Activated CD8-positive, alpha-beta T cell treated with anti-CD3 and anti-CD28 coated beads, Interleukin-2, amount 10 ng/mL, durations not matched to agents 7 days and 5 days (primary cell): Measurements from ENCODE around the gene ZNF469. TPM values are rescaled to one million over a fixed set of nuclear protein-coding genes. Genes with fewer than 3 reads are reported as not detected.

Experiments used
- ATAC-seq: fragments of 150-1000 bp; cut with Tn5 transposase; one replicate; pipeline ENCODE4 v1.10.0; 2021; ENCODE audit warnings: moderate library complexity
- CTCF ChIA-PET: fragments of 350-600 bp; sonication (Branson Sonifier 250); formaldehyde crosslinking; loops from one replicate; lab custom pipeline; 2021; ENCODE audit warnings: antibody characterized with exemption; lab: Charles Lee
- POLR2A ChIA-PET: fragments of 350-600 bp; sonication (Branson Sonifier 250); formaldehyde crosslinking; loops from one replicate; lab custom pipeline; 2021; ENCODE audit warnings: antibody characterized with exemption; lab: Charles Lee
- DNase-seq: peaks from one replicate; pipeline ENCODE4 v3.0.0-alpha.2; 2020
- H3K27ac Mint-ChIP-seq: one replicate; pipeline ENCODE4 v1.8.0; 2021; ENCODE audit warnings: mild to moderate bottlenecking, mixed read lengths
- H3K27me3 Mint-ChIP-seq: one replicate; pipeline ENCODE4 v1.8.0; 2021; ENCODE audit warnings: low read depth, mixed read lengths
- H3K36me3 Mint-ChIP-seq: one replicate; pipeline ENCODE4 v1.8.0; 2021; ENCODE audit warnings: low read depth, mixed read lengths
- H3K4me1 Mint-ChIP-seq: one replicate; pipeline ENCODE4 v1.8.0; 2021; ENCODE audit warnings: low read depth, mixed read lengths
- H3K4me3 Mint-ChIP-seq: one replicate; pipeline ENCODE4 v1.8.0; 2021; ENCODE audit warnings: mild to moderate bottlenecking, mixed read lengths
- H3K9me3 Mint-ChIP-seq: one replicate; pipeline ENCODE4 v1.8.0; 2022; ENCODE audit warnings: mixed read lengths; ENCODE audit not compliant: insufficient read depth
- total RNA-seq, 2 experiments: library from RNA; stranded (reverse); gene quantifications; one replicate each; pipeline ENCODE4 v1.2.3, GENCODE V29; 2021

The ZNF469 gene
- total RNA-seq, 2 experiments from 2014 or later, result 0.66 to 0.83 TPM

DNA sequence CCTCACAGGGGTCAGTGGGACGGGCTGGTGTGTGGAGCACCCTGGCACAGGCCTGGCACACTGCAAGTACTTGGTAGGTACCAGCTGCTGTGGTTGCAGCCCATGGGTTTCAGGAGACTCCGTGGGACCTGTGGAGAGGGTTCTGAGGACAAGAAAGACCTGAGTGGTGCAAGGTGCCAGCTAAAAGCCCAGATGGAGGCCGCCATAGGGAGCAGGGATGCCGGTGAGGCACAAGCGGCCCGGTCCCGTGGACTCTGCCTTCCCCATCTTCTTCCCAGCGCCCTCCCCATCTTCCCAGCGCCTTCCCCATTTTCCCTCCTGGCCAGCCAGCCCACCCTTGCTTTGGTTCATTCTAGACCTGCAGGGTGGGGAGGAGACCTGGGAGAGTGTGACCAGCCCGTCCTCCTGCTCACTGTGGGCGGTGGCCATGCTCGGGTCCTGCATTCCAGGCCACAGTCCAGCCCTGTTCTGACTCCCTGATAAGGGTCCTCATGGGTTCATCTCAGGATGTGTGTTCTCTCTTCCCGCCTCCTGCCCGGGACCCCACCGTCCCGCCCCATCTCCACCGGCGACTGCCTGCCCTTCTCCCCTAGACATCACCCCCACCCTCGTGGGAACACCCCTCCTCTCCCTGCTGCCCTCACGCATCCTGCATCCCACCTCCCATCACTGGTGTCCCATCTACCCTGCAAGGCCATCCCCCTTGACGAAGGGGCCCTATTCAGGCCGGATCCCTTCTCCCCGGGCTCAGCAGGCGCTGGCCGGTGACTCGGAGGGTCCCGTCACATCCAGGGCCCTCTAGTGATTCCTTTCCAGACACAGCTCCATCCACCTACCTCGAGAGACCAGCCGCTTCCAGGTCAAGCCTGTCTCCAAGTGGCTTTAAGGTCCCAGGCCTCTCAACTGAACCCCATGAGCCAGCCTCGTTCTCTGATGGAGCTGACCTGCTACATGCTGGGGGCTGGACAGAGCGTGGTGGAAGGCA is 3.4 kb downstream of the ZNF469 start:
- Mint-ChIP-seq H3K4me1 (peaks cover 4% of the 10 kb centered on the region), H3K4me3 (no peak overlapping the region), H3K36me3 (no peaks in the 10 kb centered on the region), H3K9me3 (no peaks in the 10 kb centered on the region), H3K27me3 (peaks cover 33% of the 10 kb centered on the region), H3K27ac (no peak overlapping the region)
- POLR2A ChIA-PET, result interaction anchor here (0.6 kb wide), 1 partner anchor 1658 kb away, joined by 3 read pairs; no protein-coding TSS in a partner anchor
- CTCF ChIA-PET, result no interaction called here
- ATAC-seq (no peak), DNase-seq (no peak)

DNA sequence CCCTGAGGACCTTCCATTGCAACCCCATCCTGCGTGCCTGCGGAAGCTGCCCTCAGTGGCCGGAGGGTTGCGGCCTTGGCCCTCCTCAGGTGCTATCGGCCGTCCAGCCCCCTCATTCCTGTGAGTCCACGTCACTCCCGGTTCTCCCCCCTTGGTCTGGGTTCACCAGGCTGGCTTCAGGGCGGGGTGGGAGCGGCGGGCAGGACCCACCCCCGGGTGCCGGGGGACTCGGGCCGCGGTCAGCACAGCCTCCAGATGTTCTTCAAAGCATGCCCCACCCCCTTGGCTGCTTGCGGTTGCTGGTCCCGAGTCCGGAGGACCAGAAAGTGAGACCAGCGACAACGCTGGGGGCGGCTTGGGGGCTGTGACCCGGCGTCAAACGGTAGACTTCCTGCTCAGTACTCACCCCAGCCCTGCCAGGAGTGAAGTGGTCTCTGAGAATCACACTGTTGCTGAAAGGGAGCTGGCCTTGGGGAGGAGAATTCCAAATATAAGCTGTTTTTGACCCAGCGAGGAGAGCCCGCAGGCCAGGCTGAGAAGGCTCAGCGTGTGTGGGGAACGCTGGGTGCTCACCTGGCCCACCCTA is 4.5 kb downstream of the ZNF469 start:
- H3K27ac Mint-ChIP-seq, result no peak overlapping the region
- peaks cover 29% of the 10 kb centered on the region for H3K27me3 Mint-ChIP-seq
- no peak overlapping the region for H3K4me3 Mint-ChIP-seq
- ATAC-seq (no peak), DNase-seq (no peak)
- ChIA-PET POLR2A (no interaction called here), CTCF (no interaction called here)
- peaks cover 4% of the 10 kb centered on the region for H3K4me1 Mint-ChIP-seq
- no peaks in the 10 kb centered on the region for H3K9me3 Mint-ChIP-seq
- H3K36me3 Mint-ChIP-seq, result no peaks in the 10 kb centered on the region

DNA sequence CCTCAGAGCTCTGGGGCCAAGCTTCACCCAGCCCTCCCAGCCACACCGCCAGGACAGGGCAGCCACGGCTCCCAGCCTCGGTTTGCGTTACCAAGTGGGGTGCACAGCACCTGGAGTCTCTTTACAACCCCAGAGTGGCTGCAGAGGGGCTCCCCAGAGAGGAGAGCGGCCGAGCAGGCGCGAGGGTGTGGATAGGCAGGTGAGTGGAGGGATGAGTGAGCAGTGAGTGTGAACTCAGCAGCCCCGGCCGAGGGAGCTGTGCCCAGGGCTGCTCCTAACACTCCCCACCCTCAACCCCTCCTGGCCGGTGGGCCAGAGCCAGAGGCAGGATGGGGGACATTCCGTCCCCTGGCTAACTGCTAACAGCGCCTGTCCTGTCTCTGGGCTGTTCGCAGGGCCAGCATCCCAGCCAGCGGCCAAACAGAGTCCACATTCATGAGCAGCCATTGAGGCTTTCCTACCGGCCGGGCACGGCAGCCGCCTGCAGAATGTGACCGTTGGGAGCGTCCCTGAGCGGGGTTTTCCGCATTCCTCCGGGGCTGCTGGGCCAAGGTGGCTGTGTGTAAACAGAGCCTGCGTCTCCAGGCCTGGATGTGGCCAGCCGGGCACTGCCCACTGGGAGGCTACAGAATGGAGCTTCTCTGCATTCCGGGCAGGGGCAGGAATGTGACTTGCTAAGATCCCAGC is 5.3 kb downstream of the ZNF469 start:
- H3K27me3 Mint-ChIP-seq, result peaks cover 25% of the 10 kb centered on the region
- no peaks in the 10 kb centered on the region for H3K36me3 Mint-ChIP-seq
- POLR2A ChIA-PET, result no interaction called here
- no peaks in the 10 kb centered on the region for H3K9me3 Mint-ChIP-seq
- no peaks in the 10 kb centered on the region for H3K4me1 Mint-ChIP-seq
- ATAC-seq (no peak), DNase-seq (no peak)
- no peak overlapping the region for H3K4me3 Mint-ChIP-seq
- no peak overlapping the region for H3K27ac Mint-ChIP-seq
- CTCF ChIA-PET, result no interaction called here

DNA sequence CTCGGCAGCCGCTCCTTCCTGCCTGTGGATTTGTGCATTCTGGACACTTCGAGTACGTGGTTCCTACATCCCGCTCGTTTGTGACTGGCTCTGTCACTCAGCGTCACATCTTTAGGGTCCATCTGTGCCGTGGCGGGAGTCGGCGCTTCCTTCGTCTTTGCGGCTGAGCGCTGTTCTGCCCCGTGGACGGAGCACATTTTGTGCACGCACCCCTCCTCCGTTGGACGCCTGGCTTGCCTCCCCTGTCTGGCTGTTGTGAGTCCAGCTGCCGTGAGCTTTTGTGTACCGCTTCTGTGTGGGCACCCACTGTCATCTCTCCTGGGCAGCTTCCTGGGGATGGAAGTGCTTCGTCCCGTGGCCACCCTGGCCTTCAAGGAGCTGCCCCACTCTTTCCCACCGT is 6.4 kb downstream of the ZNF469 start:
- ChIA-PET POLR2A (no interaction called here), CTCF (no interaction called here)
- Mint-ChIP-seq H3K9me3 (no peaks in the 10 kb centered on the region), H3K4me3 (no peak overlapping the region), H3K4me1 (no peaks in the 10 kb centered on the region), H3K27me3 (peaks cover 21% of the 10 kb centered on the region), H3K36me3 (no peaks in the 10 kb centered on the region), H3K27ac (no peak overlapping the region)
- no peak for DNase-seq
- no peak for ATAC-seq

DNA sequence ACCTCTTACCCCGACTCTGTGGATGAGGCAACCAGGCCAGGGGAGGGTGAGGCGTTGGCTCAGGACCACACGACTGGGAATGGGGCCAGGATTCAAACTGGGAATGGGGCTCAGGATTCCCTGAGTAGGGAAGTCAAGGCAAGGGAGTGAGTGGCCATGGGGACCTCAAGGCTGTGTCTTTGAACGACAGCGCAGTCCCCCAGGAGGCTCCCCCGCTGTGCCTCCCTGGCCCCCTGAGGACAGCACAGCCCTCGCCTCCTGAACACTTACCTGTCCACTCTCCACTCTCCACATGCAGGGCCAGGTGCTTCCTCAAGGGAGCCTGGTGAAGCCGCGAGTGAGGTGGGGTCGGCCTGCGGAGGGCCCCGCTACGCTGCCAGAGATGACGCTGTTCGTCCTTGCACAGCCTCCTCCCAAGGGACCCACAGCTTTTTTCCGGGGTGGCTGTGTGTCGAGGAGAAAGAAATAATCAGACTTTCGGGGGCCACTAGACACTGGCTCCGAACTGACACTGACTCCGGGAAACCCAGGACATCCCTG is 6.9 kb downstream of the ZNF469 start:
- no peak overlapping the region for H3K27ac Mint-ChIP-seq
- ATAC-seq (no peak), DNase-seq (no peak)
- H3K36me3 Mint-ChIP-seq, result no peaks in the 10 kb centered on the region
- ChIA-PET POLR2A (no interaction called here), CTCF (no interaction called here)
- no peaks in the 10 kb centered on the region for H3K4me1 Mint-ChIP-seq
- H3K27me3 Mint-ChIP-seq, result peaks cover 16% of the 10 kb centered on the region
- H3K4me3 Mint-ChIP-seq, result no peak overlapping the region
- H3K9me3 Mint-ChIP-seq, result no peaks in the 10 kb centered on the region

DNA sequence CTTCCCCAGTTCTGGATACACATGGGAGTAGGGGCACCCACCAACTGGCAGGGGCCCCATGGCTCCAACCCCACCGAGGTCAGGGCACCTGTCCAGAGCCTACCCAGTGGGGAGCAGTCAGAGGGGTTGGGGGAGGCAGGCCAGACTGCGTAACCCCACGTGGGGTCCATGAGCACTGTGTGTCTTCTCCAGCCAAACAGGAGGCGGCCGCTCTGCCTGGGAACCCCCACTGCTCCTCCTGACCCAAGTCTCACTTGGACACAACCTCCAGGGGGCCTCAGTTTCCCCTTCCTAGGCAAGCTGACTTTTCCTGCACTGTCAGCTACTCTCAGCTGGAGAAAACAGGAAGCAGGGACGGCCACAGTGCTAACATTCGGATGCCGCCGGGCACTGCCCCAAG is 7.5 kb downstream of the ZNF469 start:
- no peak overlapping the region for H3K27ac Mint-ChIP-seq
- no peak overlapping the region for H3K4me3 Mint-ChIP-seq
- DNase-seq (no peak), ATAC-seq (no peak)
- H3K4me1 Mint-ChIP-seq, result no peaks in the 10 kb centered on the region
- CTCF ChIA-PET, result no interaction called here
- peaks cover 11% of the 10 kb centered on the region for H3K27me3 Mint-ChIP-seq
- POLR2A ChIA-PET, result no interaction called here
- H3K36me3 Mint-ChIP-seq, result no peaks in the 10 kb centered on the region
- no peaks in the 10 kb centered on the region for H3K9me3 Mint-ChIP-seq

DNA sequence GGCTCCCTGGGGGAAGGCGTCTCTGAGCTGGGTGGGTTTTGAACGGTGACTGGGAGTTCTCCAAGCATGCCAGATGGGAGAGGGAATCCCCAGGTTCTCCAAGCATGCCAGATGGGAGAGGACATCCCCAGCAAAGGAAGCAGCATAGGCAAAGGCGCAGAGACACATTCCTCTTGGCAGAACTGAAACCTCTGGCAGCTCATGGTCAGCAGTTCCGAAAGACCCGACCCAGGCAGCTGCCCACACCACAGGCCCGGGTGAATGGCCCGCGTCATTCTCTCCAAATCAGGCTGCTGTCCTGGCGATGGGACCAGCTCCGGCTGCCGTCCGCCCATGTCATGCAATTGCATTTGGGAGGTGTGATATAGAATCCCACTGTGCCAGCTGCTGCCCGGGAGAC is 8.0 kb downstream of the ZNF469 start:
- no peaks in the 10 kb centered on the region for H3K9me3 Mint-ChIP-seq
- no peaks in the 10 kb centered on the region for H3K4me1 Mint-ChIP-seq
- H3K4me3 Mint-ChIP-seq, result no peak overlapping the region
- POLR2A ChIA-PET, result no interaction called here
- H3K27me3 Mint-ChIP-seq, result peaks cover 6% of the 10 kb centered on the region
- no peak for ATAC-seq
- H3K36me3 Mint-ChIP-seq, result no peaks in the 10 kb centered on the region
- no peak overlapping the region for H3K27ac Mint-ChIP-seq
- DNase-seq, result no peak
- CTCF ChIA-PET, result no interaction called here

DNA sequence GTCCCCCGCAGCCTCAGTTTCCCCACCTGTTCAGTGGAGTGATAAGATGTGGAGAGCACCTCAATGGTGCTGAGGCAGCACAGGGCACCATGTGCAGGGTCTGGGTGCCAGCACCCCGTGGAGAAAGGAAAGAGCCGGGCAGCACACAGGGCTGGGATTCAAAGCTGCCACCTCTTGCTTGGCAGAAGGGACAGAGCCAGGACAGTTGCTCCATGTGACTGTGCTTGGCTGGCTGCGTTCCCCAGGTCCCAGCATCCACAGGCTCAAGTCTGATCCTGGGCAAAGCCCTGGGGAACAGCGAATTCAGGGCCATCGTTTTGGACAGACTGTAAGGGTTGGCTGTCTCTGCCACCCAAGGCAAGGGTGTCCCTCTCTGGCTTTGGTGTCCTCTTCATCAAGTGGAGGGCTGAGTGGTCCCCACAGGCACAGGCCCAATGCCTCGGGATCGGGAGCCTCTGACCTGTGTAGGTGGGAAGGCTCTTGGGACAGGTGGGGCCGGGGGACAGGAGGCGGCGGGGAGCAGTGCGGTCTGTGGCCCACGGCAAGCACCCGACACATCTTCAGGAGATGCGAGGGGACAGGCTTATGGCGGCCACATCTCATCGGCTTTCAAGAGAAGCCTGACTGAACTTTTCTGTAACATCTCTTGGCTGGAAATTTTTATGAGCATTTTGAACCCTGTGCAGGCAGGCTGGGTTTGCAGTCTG is 8.5 kb downstream of the ZNF469 start:
- Mint-ChIP-seq H3K27ac (no peak overlapping the region), H3K9me3 (no peaks in the 10 kb centered on the region), H3K27me3 (peaks cover 2% of the 10 kb centered on the region), H3K4me3 (no peak overlapping the region), H3K4me1 (no peaks in the 10 kb centered on the region), H3K36me3 (no peaks in the 10 kb centered on the region)
- ChIA-PET POLR2A (no interaction called here), CTCF (no interaction called here)
- no peak for DNase-seq
- ATAC-seq, result no peak

DNA sequence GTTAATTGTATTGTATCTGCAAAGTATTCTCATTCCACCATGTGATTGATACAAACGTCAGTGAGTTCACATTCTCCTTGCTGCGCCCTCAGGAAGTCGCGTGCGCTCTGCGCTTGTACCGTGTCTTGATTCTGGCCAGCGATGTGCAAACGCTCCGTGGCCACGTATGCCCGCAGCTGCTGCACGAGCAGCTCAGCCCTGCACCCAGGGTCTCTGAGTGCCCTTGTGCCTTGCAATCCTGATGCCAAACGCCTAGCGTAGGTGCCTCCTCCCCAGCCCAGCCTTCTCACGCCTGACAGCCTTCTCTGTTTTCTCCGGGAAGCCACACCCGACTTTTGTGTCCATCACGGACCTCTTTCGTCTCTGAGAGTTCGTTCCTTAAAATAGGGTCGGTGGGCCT is 9.4 kb downstream of the ZNF469 start:
- Mint-ChIP-seq H3K27me3 (no peaks in the 10 kb centered on the region), H3K4me3 (no peak overlapping the region), H3K36me3 (no peaks in the 10 kb centered on the region), H3K27ac (no peak overlapping the region), H3K9me3 (no peaks in the 10 kb centered on the region), H3K4me1 (no peaks in the 10 kb centered on the region)
- CTCF ChIA-PET, result no interaction called here
- ATAC-seq (no peak), DNase-seq (no peak)
- POLR2A ChIA-PET, result no interaction called here

DNA sequence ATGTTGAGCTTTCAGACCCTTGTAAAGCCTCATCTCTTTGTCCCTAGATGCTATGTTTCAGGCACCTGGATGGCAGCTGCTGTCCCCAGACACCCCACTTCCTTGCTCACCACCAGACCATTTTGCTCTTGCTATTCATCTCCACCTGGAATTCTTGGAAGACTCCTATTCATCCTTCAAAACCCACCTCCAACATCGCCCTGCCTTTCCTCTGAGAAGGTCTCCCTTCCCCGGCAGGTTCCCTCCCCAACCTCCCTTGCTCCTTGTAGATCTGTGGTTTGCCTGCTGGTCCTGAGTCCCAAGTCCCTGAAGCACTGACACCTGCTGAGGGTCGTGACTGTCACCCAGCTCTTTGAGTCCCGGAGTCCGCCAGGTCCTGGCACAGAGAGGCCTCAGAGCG is 9.9 kb downstream of the ZNF469 start:
- H3K27me3 Mint-ChIP-seq, result no peaks in the 10 kb centered on the region

DNA sequence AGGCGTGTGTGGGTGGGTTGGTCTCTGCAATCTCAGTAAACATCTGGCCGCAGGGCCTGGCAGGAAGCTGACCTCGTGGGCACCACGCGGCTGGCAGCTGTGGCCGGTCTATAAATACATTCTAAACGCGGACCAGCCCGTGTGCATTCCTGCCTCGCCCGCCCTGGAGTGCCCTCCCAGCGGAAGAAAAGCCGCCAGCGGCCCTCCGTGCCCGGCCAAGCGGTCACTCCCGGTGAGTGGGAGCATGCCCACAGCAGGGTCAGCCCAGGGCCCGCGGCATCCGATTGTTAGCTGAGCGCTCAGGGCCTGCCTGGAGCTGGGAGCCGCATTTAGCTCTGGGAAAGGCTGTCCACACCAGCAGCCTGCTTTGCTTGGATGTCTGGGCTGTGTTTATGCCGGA is 10.3 kb downstream of the ZNF469 start:
- no peak overlapping the region for H3K27ac Mint-ChIP-seq
- POLR2A ChIA-PET, result no interaction called here
- CTCF ChIA-PET, result no interaction called here
- no peak overlapping the region for H3K4me3 Mint-ChIP-seq
- no peaks in the 10 kb centered on the region for H3K27me3 Mint-ChIP-seq
- ATAC-seq (no peak), DNase-seq (no peak)
- no peaks in the 10 kb centered on the region for H3K4me1 Mint-ChIP-seq
- H3K36me3 Mint-ChIP-seq, result no peaks in the 10 kb centered on the region
- no peaks in the 10 kb centered on the region for H3K9me3 Mint-ChIP-seq

More for the DNA sequence above, 9.9 kb downstream of the ZNF469 start:
- Mint-ChIP-seq H3K4me3 (no peak overlapping the region), H3K9me3 (no peaks in the 10 kb centered on the region), H3K27ac (no peak overlapping the region), H3K4me1 (no peaks in the 10 kb centered on the region), H3K36me3 (no peaks in the 10 kb centered on the region)
- ChIA-PET POLR2A (no interaction called here), CTCF (no interaction called here)
- DNase-seq (no peak), ATAC-seq (no peak)
